GM13976 (cell line): ENCODE data around the gene CDK5.
"Not testable (repeated sequence)": the region's sequence is repeated elsewhere in the genome, so short reads cannot be mapped to it uniquely, and the experiment has no call there.

Experiments
- DNase-seq: peaks from one replicate; pipeline ENCODE4 v3.0.0; 2012; ENCODE audit warnings: low spot score
- in situ Hi-C: fragments of 300-500 bp; cut with MboI; formaldehyde crosslinking; loops from one replicate; pipeline ENCODE4 v1.12.0; 2022; ENCODE audit warnings: low sequenced_read_pairs, mixed read lengths, inconsistent platforms; ENCODE audit not compliant: unreplicated experiment
- TF ChIP-seq, protein P1 (sequence below): IDR thresholded peaks from 2 replicates; pipeline ENCODE4 v1.5.1; 2012; ENCODE audit warnings: borderline replicate concordance, mild to moderate bottlenecking; ENCODE audit not compliant: insufficient read depth; ENCODE audit errors: extremely low read depth, missing control alignments, control extremely low read depth

The CDK5 gene

DNA sequence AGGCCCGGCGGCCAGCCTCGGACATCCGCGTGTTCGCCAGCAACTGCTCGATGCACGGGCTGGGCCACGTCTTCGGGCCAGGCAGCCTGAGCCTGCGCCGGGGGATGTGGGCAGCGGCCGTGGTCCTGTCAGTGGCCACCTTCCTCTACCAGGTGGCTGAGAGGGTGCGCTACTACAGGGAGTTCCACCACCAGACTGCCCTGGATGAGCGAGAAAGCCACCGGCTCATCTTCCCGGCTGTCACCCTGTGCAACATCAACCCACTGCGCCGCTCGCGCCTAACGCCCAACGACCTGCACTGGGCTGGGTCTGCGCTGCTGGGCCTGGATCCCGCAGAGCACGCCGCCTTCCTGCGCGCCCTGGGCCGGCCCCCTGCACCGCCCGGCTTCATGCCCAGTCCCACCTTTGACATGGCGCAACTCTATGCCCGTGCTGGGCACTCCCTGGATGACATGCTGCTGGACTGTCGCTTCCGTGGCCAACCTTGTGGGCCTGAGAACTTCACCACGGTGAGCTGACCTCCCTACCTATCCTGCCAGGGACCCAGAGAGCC, 8.7 kb downstream of the CDK5 start:
- in situ Hi-C loops, result no loop called here
- DNase-seq, result no peak
- TF ChIP-seq, protein P1, sequence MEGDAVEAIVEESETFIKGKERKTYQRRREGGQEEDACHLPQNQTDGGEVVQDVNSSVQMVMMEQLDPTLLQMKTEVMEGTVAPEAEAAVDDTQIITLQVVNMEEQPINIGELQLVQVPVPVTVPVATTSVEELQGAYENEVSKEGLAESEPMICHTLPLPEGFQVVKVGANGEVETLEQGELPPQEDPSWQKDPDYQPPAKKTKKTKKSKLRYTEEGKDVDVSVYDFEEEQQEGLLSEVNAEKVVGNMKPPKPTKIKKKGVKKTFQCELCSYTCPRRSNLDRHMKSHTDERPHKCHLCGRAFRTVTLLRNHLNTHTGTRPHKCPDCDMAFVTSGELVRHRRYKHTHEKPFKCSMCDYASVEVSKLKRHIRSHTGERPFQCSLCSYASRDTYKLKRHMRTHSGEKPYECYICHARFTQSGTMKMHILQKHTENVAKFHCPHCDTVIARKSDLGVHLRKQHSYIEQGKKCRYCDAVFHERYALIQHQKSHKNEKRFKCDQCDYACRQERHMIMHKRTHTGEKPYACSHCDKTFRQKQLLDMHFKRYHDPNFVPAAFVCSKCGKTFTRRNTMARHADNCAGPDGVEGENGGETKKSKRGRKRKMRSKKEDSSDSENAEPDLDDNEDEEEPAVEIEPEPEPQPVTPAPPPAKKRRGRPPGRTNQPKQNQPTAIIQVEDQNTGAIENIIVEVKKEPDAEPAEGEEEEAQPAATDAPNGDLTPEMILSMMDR, result no peak

DNA sequence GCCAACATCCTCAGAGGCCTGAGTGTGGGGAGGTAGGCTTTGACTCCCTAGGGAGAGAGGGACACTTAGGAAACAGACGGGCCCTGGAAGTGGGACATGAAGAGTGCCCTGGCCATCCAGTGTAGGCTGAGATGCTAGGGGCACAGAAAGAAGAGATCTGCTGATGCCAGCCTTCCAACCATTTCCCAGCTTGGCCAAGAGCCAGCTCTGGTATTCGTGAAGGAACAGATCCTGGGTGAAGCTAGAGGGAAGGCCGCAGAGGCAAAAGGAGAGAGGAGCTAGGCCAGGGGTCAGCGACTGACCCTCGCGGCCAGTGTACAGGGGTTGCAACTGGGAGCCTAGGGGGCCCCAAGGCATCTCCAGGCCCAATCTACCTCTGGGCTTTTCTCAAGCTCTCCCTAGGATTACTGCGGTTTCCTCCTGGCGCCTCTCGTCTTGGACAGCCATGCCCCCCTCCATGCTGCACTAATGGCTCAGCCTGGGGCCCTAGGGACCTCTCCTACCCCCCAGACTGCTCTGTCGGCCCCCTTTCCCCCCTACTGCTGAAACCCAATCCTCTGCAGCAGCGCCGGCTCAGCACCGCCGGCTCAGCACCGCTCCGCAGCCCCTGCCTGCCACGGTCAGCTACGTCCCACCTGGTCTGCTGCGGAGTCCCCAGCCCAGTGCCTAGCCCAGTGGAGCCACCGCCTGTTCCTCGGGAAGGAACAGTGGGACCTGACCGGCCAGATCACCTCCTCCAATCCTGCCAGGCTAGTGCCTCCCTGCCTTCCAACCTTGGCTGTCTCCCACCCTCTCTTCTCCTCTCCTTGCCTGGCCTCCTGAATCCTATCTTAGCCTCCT, 9.5 kb downstream of the CDK5 start, which contains the start of gene ASIC3:
TSS of gene ASIC3 (plus strand) at position 556 of the 840 bp plus-strand sequence. CDS start 355 bp downstream, outside the sequence.
- TF ChIP-seq, protein P1, result no peak
- DNase-seq, result no peak
- in situ Hi-C loops, result no loop called here

DNA sequence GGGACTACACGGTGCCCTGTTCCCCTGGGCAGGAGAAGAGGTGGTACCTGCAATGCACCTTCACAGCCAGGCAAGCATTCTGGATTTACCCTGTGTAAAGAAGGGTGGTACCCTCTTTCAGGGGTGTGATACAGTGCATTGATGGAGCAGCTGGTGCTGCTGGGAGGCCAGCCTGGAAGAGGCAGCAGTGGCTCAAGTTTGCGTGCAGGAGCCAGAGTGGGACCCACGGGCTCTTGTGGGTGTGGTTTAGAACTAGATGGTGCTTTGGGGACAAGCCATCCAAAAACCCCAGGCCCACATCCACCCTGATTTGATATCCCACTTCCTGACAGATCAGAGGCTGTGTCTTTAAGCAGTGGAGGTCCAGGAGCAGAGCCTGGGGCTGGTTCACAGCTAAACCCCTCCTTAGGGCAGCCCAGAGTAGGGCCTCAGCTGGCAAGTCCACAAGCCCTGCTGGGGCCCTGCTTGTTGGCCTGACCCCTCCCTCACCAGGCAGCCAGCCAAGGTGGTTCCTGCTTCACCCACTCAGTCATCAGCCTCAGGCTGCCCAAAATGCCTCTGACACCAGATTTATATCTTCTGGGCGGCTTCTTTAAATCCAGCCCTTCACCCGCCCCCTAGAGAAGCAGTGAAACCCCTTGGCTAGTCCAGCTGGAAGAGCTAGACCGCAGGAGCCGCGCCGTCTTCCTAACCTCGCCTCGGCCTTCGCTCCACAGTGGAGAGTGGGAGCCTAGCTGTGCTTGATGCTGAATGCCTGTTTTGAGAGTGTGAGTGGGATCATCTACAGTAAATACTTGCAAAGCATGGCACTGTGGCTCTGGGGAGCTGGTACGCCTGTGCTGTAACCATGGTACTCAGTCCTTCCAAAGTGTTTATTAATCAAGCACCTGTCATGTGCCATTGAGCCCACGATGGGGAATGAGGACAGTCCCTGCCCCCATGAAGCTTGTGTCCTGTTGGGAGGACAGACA, 10.8 kb downstream of the CDK5 start:
- in situ Hi-C loops, result no loop called here
- TF ChIP-seq, protein P1, result no peak
- DNase-seq, result no peak

DNA sequence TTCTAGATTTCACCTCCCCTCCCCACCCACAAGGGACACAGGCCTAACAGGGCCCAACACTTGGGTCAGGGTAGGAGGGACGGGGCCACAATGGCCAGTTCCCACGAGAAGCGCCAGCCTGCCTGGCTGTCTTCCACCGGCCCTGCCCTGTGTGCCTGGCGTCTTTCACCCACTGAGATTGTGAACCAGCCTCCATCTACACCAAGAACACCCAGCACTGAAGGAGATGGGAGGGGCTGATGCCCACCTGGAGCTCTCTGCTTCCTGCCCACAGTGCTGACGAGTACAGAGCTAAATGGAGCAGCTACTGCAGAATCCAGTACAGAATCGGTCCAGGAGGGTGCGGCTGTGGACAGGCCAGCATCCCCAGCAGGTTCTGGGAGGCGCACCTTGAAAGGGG, 11.7 kb downstream of the CDK5 start:
- TF ChIP-seq, protein P1, result no peak
- no peak for DNase-seq
- in situ Hi-C loops, result no loop called here

DNA sequence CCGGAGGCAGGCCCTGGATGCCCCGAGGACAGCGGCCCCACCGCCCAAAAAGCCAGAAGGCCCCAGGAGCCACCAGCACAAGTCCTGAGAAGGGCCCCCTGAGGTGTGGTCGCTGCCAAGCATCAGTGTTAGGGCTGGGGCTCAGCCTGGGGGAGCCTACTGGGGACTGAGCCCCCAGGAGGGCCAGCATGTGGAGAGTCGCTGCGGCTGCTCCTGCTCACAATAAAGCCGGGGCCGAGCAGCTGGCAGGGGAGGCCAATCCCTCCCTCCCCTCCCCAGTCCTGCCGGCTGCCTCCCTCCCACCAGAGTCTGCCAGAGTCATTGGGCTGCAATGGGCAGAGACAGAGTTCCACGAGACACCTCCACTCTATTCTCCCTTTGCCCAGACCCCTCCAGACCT, 12.4 kb downstream of the CDK5 start:
- in situ Hi-C loops, result no loop called here

DNA sequence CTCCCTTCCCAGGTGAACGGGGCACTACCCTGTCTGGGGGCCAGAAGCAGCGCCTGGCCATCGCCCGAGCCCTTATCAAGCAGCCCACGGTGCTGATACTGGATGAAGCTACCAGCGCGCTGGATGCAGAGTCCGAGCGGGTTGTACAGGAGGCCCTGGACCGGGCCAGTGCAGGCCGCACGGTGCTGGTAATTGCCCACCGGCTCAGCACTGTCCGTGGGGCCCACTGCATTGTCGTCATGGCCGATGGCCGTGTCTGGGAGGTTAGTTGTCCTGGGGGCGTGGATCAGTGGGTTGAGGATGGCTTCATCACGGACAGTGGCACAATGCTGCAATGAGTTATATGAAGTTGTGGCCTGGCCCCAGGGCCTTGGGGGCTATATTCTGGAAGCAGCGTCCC, 13.7 kb downstream of the CDK5 start:
- in situ Hi-C loops, result no loop called here
- DNase-seq, result no peak
- TF ChIP-seq, protein P1, result no peak

More for the DNA sequence above, 12.4 kb downstream of the CDK5 start:
- TF ChIP-seq, protein P1, result no peak
- no peak for DNase-seq

- DNase-seq, in situ Hi-C loops: not testable (repeated sequence)
Measured at GRCh38 chr7:151043449-151043848, 14.2 kb downstream of the CDK5 start.
